Measurements from ENCODE around the gene CCDC69.
"Not testable (repeated sequence)": the region's sequence is repeated elsewhere in the genome, so short reads cannot be mapped to it uniquely, and the experiment has no call there.

The CCDC69 gene

GRCh38 chr5:151238303-151238741 is 14.4 kb upstream of the CCDC69 start:
- no peak for TF ChIP-seq CTCF (IDR thresholded peaks at IDR 0.05)
- H3K4me3 ChIP-seq (ENCODE audit: low read depth in 1 of 2, low read length in 1 of 2): no peak overlapping the region
- H3K9me3 ChIP-seq: no peaks in the 10 kb centered on the region
- no peak overlapping the region for H3K27ac ChIP-seq
- peaks cover 30 to 39% of the 10 kb centered on the region in 2 experiments for H3K4me1 ChIP-seq (ENCODE audit: control insufficient read depth in 1 of 2, insufficient read depth in 1 of 2, low read depth in 1 of 2, low read length in 1 of 2)
- no peaks in the 10 kb centered on the region for H3K36me3 ChIP-seq
- H3K27me3 ChIP-seq: peaks cover 6% of the 10 kb centered on the region

- H3K4me1 ChIP-seq (ENCODE audit: control insufficient read depth in 1 of 2, insufficient read depth in 1 of 2, low read depth in 1 of 2, low read length in 1 of 2): peaks cover 30 to 39% of the 10 kb centered on the region in 2 experiments
These were observed 13.8 kb upstream of the CCDC69 start for GRCh38 chr5:151237685-151238084.

GRCh38 chr5:151236888-151237287 is 13.0 kb upstream of the CCDC69 start:
- Histone ChIP-seq H3K9me3 (no peaks in the 10 kb centered on the region), H3K4me3 (ENCODE audit: low read depth in 1 of 2, low read length in 1 of 2) (no peak overlapping the region)

More at GRCh38 chr5:151237685-151238084, 13.8 kb upstream of the CCDC69 start:
- no peak for TF ChIP-seq CTCF (IDR thresholded peaks at IDR 0.05)
- no peaks in the 10 kb centered on the region for H3K36me3 ChIP-seq
- H3K27ac ChIP-seq: no peak overlapping the region
- H3K27me3 ChIP-seq: peaks cover 6% of the 10 kb centered on the region
- no peak overlapping the region for H3K4me3 ChIP-seq (ENCODE audit: low read depth in 1 of 2, low read length in 1 of 2)
- H3K9me3 ChIP-seq: no peaks in the 10 kb centered on the region

GRCh38 chr5:151235239-151235571 is 11.3 kb upstream of the CCDC69 start:
- Histone ChIP-seq H3K4me1 (ENCODE audit: control insufficient read depth in 1 of 2, insufficient read depth in 1 of 2, low read depth in 1 of 2, low read length in 1 of 2) (peaks cover 26 to 30% of the 10 kb centered on the region in 2 experiments), H3K4me3 (ENCODE audit: low read depth in 1 of 2, low read length in 1 of 2) (peak overlapping the region; percentile 21 to 51), H3K27ac (peak overlapping the region; percentile 95)
- not testable (repeated sequence) for H3K36me3 ChIP-seq, H3K9me3 ChIP-seq, H3K27me3 ChIP-seq

More at GRCh38 chr5:151236888-151237287, 13.0 kb upstream of the CCDC69 start:
- no peaks in the 10 kb centered on the region for H3K36me3 ChIP-seq
- H3K27me3 ChIP-seq: peaks cover 6% of the 10 kb centered on the region
- TF ChIP-seq CTCF (IDR thresholded peaks at IDR 0.05): no peak
- H3K27ac ChIP-seq: no peak overlapping the region
- H3K4me1 ChIP-seq (ENCODE audit: control insufficient read depth in 1 of 2, insufficient read depth in 1 of 2, low read depth in 1 of 2, low read length in 1 of 2): peaks cover 30 to 36% of the 10 kb centered on the region in 2 experiments

- Histone ChIP-seq H3K36me3 (no peaks in the 10 kb centered on the region), H3K9me3 (no peaks in the 10 kb centered on the region), H3K4me1 (ENCODE audit: control insufficient read depth in 1 of 2, insufficient read depth in 1 of 2, low read depth in 1 of 2, low read length in 1 of 2) (peaks cover 26 to 30% of the 10 kb centered on the region in 2 experiments), H3K27ac (peak overlapping the region; percentile 95), H3K4me3 (ENCODE audit: low read depth in 1 of 2, low read length in 1 of 2) (peak overlapping the region; percentile 21 to 51), H3K27me3 (peaks cover 6% of the 10 kb centered on the region)
- TF ChIP-seq CTCF (IDR thresholded peaks at IDR 0.05): peak; percentile 39
These were observed 10.8 kb upstream of the CCDC69 start for GRCh38 chr5:151234476-151235238.

- no peaks in the 10 kb centered on the region for H3K36me3 ChIP-seq
- no peak for TF ChIP-seq CTCF (IDR thresholded peaks at IDR 0.05)
- H3K4me3 ChIP-seq (ENCODE audit: low read depth in 1 of 2, low read length in 1 of 2): no peak overlapping the region
- peaks cover 5% of the 10 kb centered on the region for H3K27me3 ChIP-seq
- H3K4me1 ChIP-seq (ENCODE audit: control insufficient read depth in 1 of 2, insufficient read depth in 1 of 2, low read depth in 1 of 2, low read length in 1 of 2): peaks cover 22 to 25% of the 10 kb centered on the region in 2 experiments
- no peak overlapping the region for H3K27ac ChIP-seq
- H3K9me3 ChIP-seq: no peaks in the 10 kb centered on the region
These were observed 9.8 kb upstream of the CCDC69 start for GRCh38 chr5:151233616-151234085.

Measured in neutrophil (primary cell).